ENCODE results near the gene BRSK2. TPM values are rescaled to one million over a fixed set of nuclear protein-coding genes. Genes with fewer than 3 reads are reported as not detected.

BRSK2 gene
- total RNA-seq, 1 donor from 2014 or later = 0.75 TPM

DNA sequence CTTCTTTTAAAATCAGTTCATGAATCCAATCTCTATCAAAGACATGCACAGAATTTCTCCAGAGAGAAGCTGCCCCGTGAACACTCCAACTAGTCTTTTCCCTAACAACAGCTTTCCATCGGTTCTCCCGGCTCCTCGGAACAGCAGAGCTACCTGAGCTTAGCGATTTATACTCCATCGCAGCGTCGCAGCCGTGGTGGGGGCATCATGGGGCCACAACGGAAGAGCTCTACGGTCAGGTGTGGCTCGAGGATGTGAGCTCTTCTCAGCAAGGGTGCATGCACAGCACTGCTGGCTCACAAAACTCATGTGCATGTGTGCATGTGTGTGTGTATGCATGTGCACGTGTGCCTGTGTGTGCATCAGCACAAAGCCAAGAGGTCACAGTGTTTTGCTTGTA lies 108.5 kb downstream of the BRSK2 start:
- peaks cover 1% of the 10 kb centered on the region for H3K36me3 ChIP-seq (ENCODE audit: control insufficient read depth, insufficient read depth, low read length)
- H3K4me3 ChIP-seq (ENCODE audit: low read depth, low read length) = no peak overlapping the region
- DNase-seq (ENCODE audit: low read depth) = no peak
- H3K27me3 ChIP-seq (ENCODE audit: control insufficient read depth, insufficient read depth, low read length) = no peaks in the 10 kb centered on the region
- TF ChIP-seq, protein P1, sequence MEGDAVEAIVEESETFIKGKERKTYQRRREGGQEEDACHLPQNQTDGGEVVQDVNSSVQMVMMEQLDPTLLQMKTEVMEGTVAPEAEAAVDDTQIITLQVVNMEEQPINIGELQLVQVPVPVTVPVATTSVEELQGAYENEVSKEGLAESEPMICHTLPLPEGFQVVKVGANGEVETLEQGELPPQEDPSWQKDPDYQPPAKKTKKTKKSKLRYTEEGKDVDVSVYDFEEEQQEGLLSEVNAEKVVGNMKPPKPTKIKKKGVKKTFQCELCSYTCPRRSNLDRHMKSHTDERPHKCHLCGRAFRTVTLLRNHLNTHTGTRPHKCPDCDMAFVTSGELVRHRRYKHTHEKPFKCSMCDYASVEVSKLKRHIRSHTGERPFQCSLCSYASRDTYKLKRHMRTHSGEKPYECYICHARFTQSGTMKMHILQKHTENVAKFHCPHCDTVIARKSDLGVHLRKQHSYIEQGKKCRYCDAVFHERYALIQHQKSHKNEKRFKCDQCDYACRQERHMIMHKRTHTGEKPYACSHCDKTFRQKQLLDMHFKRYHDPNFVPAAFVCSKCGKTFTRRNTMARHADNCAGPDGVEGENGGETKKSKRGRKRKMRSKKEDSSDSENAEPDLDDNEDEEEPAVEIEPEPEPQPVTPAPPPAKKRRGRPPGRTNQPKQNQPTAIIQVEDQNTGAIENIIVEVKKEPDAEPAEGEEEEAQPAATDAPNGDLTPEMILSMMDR (IDR thresholded peaks at IDR 0.05; ENCODE audit: insufficient read depth, low read length, poor library complexity, severe bottlenecking) = no peak

DNA sequence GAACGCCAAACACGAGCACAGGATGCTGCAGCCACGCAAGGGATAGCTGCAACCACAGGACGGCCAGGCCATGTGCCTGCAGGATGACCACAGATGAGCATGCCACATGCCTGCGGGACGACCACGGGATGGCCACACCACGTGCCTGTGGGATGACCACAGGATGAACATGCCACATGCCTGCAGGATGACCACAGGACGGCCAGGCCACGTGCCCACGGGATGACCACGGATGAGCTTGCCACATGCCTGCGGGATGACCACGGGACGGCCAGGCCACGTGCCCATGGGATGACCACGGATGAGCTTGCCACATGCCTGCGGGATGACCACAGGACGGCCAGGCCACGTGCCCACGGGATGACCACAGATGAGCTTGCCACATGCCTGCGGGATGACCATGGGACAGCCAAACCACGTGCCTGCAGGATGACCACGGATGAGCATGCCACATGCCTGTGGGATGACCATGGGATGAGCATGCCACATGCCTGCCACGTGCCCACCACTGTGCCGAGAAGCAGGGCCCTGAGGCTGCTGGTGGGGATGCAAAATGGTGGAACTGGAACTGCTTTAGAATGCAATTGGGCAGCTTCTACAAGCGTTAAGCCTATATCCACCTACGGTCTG lies 109.6 kb downstream of the BRSK2 start:
- Histone ChIP-seq H3K27me3 (ENCODE audit: control insufficient read depth, insufficient read depth, low read length) (no peaks in the 10 kb centered on the region), H3K36me3 (ENCODE audit: control insufficient read depth, insufficient read depth, low read length) (peaks cover 1% of the 10 kb centered on the region), H3K4me3 (ENCODE audit: low read depth, low read length) (no peak overlapping the region)
- no peak for DNase-seq (ENCODE audit: low read depth)
- TF ChIP-seq, protein P1 (IDR thresholded peaks at IDR 0.05; ENCODE audit: insufficient read depth, low read length, poor library complexity, severe bottlenecking) = no peak

- no peaks in the 10 kb centered on the region for H3K27me3 ChIP-seq (ENCODE audit: control insufficient read depth, insufficient read depth, low read length)
- H3K36me3 ChIP-seq (ENCODE audit: control insufficient read depth, insufficient read depth, low read length) = peaks cover 1% of the 10 kb centered on the region
- H3K4me3 ChIP-seq (ENCODE audit: low read depth, low read length) = no peak overlapping the region
- no peak for DNase-seq (ENCODE audit: low read depth)
- TF ChIP-seq, protein P1 (IDR thresholded peaks at IDR 0.05; ENCODE audit: insufficient read depth, low read length, poor library complexity, severe bottlenecking) = no peak
Measured at GRCh38 chr11:1499899-1500298, 110.2 kb downstream of the BRSK2 start.

GRCh38 chr11:1500466-1501420 lies 111.0 kb downstream of the BRSK2 start:
- TF ChIP-seq, protein P1 (IDR thresholded peaks at IDR 0.05; ENCODE audit: insufficient read depth, low read length, poor library complexity, severe bottlenecking) = no peak

DNA sequence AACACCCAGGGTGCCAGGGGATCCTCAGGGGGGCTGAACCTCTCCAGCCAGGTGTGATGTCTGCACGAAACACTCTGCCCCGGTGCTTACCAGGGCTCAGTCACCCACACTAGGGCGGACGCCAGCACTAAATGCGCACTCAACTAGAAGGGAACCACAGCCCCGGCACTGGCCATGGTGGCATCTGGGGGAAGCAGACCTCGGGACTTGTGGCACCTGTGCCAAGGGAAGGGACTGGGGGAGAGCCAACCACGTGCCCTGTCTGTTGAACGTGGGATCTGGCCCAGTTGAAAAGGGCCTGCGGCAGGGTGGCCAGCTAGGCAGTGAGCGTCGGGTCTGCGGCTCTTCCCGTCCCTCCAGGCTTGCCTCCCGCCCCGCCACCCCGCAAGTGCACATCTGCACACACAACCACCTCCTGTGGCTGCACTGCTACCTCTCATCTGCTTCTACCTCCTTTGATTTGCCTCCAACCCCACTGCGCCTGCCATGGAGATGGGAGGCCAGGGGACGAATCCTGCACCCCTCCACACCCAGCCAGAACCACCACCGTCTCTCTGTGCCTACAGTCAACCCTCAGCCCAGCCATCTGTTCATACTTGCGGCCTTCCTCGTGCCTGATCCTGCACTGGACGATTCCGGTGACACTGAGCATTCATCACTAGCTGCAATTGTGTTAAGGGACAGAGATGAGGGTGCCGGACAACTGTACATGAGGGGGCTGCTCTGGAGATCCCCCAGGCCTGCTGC lies 111.9 kb downstream of the BRSK2 start:
- no peaks in the 10 kb centered on the region for H3K27me3 ChIP-seq (ENCODE audit: control insufficient read depth, insufficient read depth, low read length)
- TF ChIP-seq, protein P1 (IDR thresholded peaks at IDR 0.05; ENCODE audit: insufficient read depth, low read length, poor library complexity, severe bottlenecking) = no peak
- peaks cover 1% of the 10 kb centered on the region for H3K36me3 ChIP-seq (ENCODE audit: control insufficient read depth, insufficient read depth, low read length)
- no peak for DNase-seq (ENCODE audit: low read depth)
- no peak overlapping the region for H3K4me3 ChIP-seq (ENCODE audit: low read depth, low read length)

More at GRCh38 chr11:1500466-1501420, 111.0 kb downstream of the BRSK2 start:
- Histone ChIP-seq H3K36me3 (ENCODE audit: control insufficient read depth, insufficient read depth, low read length) (peaks cover 1% of the 10 kb centered on the region), H3K27me3 (ENCODE audit: control insufficient read depth, insufficient read depth, low read length) (no peaks in the 10 kb centered on the region), H3K4me3 (ENCODE audit: low read depth, low read length) (no peak overlapping the region)
- no peak for DNase-seq (ENCODE audit: low read depth)
